NCI-H446 (cell line): ENCODE data around the gene QSOX2.

Experiments
- DNase-seq, 2 experiments: peaks; one replicate each; lab custom pipeline; 2025; lab: John Stamatoyannopoulos, UW

QSOX2 gene

DNA sequence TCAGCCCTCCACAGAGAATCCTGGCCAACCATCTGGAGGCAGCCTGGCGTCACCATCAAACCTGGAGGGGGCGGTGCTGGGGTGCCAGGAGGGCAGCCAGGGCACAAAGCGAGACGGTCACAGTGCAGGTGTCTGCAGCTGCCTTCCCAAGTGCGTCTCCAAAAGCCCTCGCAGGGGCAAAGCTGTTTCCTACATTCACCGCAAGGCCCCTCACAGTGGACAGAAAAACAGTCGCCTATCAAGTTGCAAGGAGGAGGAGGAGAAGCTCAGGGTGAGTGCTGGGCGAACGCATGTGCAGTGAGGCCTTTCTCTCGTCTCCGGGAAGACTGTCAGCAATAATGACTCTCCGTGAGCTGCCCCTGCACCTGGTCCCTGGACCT, 22.7 kb downstream of the QSOX2 start:
- no peak for DNase-seq

DNA sequence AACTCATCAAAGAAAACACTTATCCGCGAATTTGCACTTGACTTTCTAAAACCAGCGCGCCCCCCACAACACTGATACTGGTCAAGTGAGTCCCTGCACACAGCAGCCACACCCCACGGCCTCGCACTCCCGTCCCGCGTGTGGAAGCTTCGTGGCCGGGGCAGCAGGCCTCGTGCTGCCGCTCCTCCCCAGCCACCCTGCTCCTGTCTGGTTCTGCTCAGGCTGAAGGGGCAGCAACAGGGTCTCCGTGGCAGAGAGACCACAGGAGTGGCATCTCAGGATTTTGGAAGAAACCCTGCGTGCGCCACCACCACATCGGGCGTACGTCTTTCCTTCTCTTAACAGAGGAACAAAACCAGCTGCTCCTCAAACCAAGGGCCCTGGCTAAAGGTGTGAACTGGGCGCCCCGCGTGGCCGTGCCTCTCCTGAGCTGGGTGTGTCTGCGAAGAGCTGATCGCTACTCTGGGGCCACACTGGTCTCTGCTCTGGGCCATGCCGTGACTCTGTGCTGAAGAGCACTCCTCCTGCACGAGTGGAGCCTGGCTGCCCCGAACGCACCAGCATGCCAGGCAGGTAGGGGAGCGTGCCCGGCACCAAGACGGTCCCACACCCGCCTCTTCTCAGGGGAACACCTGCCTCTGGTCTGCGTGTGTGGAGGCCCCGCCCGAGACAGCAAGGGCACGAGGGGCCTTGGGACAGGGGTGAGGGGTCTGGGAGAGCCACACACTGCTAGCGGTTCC, 23.3 kb downstream of the QSOX2 start:
- no peak for DNase-seq

DNA sequence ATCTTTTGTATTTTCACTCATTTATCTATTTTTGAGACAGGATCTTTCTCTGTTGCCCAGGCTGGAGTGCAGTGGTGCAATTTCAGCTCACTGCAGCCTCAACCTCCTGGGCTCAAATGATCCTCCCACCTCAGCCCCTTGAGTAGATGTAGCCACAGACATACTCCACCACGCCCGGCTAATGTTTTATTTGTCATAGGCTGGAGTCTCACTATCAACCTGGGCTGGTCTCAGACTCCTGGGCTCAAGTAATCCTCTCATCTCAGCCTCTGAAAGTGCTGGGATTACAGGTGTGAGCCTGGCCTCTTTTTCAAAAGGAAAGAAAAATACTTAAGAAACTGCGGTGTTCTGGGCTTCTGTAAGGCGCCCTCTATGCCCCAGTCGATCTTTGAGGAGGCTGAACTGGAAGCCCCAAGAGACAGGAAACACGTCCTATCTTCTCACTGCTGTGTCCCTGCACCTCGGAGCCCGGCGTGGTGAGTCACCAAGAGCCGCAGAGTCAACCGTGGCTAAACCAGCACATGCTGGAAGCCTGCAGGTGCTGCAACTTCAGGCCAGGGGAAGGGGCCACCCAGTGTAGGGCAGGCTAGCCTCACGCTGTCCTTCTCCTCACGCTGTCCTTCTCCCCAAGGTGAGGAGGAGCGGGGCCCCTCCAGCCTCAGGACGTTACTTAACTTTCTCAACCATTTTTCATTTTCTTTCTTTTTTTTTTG, 25.4 kb downstream of the QSOX2 start:
- no peak for DNase-seq

DNA sequence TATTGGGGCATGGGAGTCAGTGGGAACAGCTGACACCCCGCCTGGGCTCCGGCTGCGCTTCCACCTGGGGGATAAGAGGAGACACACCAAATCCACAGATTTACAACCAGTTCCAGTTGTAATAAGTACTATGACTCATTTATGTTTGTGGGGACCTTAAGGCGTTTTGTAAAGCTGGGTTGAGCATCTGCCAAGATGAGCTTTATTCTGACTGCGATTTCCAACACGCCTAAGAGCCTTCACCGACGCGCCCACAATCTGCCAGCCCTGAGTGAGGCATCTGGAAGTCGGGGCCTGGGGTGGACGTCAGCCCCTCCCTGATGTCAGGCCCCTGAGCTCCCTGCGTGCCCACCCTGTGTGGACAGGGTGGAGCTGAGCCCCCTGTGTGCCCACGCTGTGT, 26.3 kb downstream of the QSOX2 start:
- no peak for DNase-seq

DNA sequence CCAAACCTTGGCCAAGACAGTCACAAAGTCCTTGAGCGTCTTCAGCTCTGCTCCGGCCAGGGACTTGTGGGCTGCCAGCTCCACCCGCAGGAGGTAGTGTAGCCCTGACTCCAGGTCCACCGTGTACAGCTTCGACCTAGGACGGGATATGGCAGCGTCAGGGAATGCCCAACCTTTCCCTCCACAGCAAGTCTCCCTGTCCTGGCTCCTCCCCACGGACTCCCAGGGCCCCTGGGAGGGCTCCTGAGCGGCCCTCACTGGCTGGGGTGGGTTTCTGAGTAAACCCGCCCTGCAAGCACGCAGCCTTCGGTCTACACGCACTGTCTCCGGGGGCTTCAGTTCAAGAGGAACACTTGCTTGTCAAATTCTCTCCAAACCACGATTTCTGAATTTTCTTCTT, 26.9 kb downstream of the QSOX2 start:
- DNase-seq: no peak

DNA sequence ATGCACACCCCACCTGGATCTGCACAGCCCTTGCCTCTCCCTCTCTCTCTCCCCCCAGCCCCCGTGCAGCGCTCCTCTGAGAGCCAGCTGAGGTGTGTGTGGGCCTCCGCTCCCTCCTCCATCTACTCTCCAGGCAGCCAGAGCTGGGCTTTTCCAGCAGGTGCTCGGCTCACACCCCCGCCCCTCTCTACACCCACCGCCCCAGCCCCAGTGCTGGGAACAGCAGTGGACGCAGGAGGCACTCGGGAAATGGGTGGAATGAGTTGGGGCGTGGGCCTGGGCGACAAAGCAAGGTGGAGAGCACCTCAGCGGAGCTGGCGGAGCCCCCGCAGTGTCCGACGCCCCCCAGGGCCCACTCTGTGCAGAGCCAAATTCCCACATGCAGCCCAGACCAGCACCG, 27.3 kb downstream of the QSOX2 start:
- DNase-seq: no peak

DNA sequence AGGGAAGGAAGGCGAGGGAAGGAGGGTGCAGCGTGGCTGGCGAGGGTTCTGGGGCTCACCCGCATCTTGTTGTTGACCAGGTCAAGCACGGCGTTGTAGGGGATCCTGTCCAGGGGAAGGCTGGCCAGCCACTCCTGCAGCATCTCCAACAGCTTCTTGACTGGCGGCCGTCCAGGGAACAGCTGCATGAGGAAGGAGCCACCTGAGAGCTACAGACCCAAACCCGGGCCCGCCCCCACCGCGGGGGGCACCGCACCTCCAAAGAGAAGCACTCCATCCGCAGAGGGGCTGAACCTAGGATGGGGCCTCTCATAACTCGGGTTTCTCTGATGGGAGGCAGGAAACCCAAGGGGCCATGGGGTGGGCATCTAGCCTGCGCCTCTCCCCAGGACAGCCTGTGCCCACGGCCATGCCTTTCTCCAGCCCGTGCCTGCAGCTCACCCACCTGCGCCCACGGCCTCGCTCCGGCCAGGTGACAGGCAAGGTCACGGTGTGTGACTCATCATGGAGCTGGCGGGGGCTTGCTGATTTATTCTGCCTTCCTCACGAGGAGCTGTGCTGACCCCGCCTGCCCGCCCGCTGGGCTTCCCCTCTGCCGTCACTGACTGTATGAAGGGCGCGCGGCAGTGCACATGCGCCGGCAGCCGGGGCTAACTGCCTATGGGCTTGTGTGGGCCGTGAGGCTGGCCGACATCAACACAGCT, 28.9 kb downstream of the QSOX2 start:
- no peak for DNase-seq

DNA sequence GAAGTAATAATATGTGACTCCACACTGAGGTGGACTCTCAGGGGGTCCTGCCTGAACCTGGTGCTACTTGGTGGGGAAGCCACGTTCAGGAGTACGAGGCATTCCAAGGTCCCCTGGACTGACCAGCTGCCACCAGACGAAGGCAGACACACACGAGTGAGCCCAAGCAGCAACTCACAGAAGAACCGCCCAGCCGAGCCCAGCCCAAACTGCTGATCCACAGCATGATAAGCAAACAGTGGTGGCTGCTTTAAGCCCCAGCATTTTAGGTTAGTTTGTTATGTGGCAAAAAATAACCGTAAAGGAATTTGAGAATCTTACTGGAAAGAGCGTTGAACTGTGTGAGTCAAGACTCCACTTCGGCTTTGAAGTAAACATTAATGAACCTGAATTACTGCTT, 31.9 kb downstream of the QSOX2 start:
- DNase-seq: no peak

DNA sequence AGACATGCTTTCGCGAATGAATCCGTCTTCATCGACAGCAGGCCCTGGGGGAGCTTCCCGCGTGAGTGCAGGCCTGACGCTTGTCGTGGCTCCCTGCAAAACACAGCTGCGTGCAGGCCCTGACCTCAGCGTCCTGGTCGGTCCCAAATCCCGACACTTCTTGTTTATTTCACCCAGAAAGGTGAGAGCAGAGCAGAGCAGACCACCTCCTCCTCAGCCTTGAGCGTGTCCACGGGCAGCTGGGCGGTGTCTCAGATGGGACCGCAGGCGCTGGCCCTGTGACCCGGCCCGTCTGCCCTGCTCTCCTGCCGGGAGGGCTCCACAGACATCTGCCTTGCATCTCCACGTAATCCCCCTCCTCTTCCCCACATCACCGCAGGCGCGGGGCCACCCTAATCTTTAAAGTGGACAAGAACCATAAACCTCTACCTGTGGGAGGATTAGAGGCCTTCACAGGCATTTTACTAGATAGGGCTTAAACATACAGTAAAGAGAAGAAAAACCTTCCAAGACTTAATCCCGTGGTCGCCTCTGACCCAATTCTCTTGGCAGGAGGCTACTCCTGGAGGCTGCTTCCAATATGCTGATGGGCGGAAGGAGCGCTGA, 33.2 kb downstream of the QSOX2 start:
- DNase-seq: no peak

DNA sequence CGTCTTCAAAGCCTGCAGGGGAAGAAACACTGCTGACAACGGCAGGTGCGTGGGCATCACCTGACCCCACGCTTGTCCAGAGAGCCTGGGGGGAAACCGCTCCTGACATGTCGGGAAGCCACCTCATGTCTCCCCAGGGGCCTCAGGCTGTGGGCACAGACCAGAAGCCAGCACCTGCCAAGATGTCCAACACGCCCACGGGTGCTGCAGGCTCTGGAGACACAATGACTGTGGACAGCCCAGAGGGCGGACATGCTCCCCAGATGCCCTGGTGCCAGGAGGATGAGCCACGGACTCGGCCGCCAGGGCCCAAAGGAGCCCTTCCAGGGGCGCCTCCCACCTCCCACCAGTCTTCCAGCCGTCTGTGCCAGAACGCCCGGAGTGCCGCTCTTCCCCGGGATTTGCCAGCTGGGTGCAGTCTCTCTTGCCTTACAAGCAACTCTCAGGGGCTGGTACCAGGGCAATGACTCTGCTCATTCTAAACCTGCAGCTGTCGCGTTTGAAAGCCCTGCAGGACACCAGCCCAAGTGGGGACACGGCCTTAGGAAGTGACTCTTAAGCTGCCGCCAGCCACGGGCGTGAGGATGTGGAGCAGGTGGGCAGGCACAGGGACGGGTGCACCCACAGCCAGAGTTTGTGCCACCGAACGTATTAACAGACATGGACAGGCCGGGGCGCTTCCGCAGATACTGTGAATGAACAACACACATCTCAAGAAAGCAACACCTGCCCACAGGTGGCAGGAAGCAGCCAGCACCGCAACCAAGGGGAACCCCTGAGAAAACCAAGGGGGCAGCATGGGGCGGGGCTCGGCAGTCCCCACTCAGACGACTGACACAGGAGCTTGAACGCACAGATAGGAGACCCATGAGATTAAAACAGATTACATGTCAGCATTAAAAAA, 33.9 kb downstream of the QSOX2 start:
- no peak for DNase-seq

DNA sequence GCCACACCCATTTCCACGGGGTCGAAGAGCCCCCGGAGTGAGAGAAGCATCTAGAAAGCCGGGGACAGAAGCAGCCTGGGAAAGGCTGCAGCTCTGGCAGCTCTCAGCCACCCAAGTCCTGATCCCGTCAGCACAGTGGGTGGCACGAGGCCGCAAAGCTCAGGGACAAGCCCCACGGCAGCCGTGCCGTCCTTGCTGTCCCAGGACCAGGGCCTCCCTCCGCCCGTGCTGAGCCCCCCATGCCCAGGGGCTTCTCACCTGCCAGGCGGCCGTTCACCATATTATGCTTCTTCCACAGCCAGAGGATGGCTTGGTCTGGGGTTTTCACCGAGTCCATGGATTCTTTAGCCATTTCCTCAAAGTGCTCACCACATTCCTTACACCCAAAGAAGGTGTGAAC, 34.6 kb downstream of the QSOX2 start:
- DNase-seq: no peak

DNA sequence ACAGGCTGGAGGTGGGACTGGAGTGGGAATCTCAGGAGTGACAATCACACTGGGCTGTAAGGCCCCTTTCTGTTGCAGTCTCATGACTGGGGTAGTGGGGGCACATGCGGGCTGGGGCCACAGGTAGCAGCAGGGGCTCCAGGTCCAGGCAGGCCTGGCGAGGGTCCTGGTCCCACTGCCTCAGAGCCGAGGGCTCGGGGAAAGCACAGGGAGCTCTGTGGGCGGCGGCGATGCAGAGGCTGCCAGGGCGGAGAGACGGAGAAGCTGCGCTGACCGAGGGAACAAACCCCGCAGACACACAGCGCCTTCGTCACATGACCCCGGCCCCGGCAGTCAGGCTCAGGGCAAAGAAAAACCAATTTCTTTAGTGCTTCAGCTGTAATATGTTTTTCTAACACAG, 35.3 kb downstream of the QSOX2 start:
- DNase-seq: no peak

DNA sequence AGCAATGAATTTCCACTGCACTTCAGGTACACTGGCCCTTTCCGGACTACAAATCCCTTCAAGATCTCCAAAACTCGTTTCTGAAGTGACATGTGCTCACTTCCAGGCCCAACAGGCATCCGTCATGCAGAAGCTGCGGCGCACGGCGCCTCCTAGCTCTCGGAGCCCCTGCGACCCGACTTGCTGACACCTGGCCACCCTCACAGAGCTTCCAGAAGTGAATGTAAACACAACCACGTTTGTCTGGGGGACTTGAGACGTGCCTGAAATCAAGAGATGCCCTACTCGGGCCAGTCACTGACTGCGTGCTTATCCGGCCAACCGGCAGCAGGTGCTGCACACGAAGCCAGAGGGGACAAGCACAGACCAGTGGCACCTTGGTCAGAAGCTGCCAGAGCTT, 35.8 kb downstream of the QSOX2 start:
- no peak for DNase-seq

DNA sequence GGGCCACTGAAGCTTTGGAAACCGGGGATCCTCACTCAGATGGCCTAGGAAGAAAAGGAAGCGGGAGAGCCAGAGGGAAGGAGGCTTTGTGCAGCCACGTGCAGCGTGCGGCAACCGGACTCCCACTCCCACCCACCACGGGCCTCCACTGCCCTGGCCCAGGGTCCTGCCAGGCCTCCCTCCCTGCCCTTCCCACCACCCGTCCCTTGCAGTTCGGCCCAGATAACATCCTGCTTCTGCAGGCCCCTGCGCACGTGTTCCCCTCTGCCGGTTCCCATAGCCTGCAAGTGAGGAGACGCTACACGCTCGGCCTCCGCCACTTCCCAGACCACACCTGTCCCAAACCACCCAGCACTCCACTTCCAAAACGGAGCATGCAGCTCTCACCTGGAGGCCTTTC, 36.4 kb downstream of the QSOX2 start:
- DNase-seq: no peak

DNA sequence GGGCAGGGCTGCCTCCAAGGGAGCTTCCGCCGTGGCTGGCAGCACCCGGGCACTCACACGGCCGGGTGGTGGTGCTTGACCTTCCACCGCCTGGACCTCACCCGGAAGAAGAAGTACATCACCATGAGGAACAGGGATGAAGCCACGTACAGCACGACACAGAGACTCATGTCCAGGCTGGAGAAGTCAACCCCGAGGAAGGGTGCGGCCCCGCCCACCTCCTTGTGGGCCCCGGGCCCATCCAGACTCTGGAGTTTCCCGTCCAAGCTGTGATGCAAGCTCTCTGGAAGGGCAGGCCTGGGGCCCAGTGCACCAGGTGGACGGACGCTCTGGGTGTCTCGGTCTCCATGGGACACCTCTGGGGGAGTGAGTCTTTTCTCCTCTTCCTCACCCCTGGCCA, 36.9 kb downstream of the QSOX2 start:
- DNase-seq: no peak

DNA sequence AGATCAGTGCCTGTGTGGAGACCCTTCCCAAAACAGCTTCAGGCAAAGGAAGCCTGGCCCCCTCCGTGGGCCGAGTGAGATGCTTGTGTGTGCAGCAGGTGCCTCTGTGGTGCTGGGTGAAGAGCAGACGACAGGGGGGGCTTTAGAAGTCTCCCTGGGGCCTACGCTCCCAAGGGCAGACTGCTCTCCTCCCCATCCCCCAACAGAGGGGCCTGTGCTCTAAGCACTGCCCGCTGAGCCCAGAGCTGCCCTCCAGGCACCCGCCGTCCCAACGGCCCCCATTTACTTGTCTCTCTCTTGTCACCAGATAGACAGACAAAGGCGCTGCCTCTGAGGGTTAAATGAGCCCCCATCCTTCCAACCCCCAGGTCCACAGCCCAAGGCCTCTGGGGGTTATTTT, 38.0 kb downstream of the QSOX2 start:
- no peak for DNase-seq

DNA sequence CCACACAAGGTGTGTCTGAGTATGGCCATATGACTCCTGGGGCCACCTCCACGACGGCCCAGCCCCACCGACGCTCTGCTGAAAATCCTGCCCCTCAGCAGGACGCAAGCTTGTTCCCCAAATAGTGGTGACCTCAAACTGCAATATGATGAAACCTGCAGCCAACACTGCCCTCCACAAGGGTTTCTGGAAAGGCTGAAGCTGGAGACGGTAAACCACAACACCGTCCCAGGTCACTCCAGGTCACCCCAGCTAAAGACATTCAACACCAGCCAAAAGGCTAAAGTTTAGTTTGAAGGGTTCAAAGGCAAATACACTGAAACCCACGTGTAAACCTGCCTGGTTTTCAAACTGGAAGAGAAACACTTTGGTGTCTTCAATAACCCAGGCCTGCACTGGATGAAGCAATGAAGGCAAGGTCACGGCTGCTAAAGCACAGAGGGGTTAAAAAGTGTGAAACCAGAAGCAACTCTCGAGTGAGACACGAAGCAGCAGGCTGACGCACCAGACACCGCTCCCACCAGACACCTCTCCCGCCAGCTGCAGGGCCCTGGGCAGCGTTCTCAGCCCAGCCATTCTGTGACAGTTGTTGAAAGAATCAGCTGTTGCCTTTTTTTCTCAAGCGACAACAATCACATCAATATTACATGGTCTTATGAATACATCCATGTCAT, 38.9 kb downstream of the QSOX2 start:
- DNase-seq: no peak

DNA sequence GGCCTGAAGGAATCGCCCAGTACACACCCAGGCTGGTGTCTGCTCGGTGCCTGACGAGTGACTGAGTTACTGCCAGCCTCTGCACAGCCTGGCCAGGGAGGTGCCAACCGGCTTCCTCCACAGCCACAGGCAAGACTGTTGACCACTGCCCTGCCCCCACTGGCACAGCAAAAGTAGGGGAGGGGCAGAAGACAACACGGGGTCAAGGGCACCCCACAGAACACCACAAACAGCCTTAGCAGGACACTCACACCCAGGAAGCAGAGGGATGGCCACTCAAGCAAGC, 40.0 kb downstream of the QSOX2 start:
- DNase-seq: no peak

DNA sequence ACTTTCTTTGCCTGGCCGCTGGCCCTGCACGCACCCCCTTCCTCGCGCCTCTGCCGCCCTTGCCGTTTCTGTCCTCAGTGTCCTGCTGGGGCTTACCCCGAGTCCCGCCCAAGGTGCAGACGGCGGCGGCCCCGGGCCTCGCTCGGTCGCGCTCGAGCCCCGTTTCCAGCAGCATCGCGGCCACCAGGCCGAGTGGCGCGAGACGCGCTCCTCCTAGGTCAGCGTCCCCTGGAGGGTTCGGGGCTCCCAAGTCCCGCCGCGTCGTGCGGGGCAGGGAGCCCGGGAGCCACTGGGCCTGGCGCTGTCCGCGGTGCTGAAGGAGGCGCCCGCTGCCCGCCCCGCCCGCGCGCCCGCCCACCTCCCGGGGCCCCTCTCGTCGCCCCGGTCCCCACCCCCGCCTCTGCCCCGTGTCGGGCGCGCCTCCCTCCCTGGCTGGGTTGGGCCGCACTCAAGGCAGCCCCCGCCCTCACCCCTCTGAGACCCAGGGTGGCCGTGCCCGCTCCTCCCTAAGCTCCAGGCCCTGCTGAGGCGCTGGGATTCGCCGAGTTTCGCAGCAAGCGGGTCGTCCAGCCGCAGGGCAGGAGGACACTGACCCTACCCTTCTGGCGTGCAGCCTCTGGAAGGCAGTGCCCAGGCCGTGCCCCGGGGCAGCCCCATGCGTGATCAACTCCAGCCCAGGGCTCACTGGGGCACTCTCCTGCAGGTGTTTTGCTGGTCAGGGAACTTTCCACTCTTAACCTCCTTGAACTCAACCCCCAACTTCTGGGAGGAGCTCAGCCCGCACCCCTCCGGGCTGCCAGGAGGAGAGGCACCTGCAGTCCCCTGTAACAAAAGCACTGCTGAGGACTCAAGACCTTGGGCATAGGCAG, 40.5 kb downstream of the QSOX2 start, which contains the start of gene LHX3:
Gene LHX3 (minus strand): TSS at position 291 of the 869 bp plus-strand sequence. CDS start 116 bp downstream, at position 175.
- DNase-seq: no peak

DNA sequence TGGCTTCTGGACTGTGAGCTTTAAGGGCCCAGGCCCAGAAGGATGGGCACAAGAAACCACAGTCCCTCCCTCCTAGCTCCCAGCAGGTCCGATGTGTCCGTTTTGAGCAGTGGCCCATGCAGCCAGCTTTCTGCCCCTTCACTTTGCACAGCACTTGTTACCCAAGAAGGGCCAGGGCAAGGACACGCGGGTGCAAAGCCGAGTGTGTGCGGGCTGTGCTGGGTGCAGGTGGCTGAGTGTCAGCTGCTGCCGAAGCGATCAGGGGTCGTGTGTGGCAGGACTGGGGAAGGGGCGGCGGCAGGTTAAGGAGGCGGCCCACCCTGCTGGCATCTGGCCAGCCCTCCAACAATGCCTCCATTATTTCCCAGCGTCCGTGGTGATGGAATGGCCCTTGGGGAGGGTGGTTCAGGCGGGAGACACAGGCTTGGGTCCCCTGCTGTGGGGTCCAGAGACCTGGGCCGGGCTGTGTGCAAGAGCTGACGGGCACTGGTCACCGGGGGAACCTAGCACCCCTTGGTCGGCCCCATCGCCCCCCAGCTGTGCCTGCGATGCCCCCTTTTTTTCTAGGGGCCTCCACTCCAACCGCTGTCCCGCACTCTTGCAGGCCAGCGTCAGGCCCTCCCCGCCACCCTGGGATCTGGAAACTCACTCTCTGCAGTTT, 41.3 kb downstream of the QSOX2 start:
- DNase-seq: no peak
